Measurements from ENCODE around the gene ETFBKMT.
"Not testable (repeated sequence)": the region's sequence is repeated elsewhere in the genome, so short reads cannot be mapped to it uniquely, and the experiment has no call there.

Gene ETFBKMT

DNA sequence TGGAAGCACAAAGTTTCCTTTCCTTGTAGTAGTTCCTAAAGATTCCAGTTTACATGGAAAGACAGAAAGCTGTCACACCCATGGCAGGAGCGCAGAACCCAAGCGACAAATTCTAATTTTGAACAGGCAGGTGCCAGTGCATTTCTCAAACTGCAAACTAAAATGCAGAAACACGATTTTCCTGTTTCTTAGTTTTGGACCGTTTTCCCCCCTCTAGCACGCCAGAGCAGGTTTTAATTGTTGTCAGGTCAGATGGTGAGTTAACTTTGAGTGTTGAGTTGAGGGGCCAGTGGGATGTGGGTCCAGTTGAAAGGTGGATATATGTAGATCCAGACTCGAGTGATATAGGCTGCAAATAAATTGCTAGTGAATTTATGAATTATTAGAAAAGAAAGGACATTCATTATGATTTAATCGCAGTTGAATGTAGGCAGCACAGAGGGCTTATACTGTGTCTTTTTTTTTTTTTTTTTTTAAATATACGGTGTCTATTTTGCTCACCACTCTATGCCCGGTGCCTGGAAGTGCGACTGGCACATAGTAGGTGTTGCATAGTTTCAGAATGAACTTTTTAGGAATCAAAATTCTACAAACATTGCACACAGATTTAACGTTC lies 909 bp upstream of the ETFBKMT start:
- DNase-seq, result no peak

DNA sequence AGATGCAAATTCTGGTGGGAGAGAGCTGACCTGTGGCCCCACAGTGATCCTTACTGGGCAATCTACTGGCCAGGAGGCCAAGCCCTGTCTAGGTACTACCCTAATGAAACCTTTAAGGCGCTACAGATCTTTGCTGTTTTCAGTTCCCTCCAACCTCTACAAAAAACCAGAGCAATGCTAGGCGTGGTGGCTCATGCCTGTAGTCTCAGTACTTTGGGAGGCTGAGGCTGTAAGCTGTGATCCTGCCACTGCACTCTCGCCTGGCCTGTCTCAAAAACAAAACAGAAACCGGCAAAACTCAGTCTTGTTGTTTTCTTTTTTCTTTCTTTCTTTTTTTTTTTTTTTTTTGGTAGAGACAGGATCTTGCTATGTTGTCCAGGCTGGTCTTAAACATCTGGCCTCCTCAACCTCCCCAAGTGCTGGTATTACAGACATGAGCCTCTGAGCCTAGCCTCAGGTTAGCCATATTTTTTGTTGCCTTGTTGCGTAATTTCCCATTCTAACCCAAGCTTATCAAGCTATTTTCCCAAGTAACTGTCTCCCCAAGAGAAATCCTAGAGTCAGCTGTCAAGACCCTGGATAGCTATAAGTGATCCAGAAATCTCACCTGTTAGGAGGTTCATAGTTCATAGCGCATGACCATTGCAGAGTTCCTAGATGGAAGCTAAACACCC lies 2.8 kb downstream of the ETFBKMT start:
- no peak for DNase-seq

DNA sequence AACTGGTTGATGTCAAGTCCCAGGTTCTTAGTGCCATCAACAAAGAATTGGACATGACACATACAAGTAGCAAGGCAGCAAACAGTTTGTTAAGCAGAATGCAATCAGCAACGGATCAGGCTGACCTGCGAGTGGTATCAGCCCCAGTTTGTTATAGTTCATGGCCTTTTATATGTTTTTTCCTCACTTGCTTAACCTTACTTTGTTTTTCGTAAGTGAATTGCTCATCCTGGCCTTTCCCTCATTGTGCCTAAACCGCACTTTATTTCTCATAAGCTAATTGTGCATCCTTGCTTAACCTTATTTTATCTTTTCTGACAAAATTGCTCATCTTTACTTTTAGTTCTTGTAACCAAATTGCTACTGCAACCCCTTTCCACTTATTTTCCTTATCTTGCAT lies 4.1 kb downstream of the ETFBKMT start:
- no peak for DNase-seq

DNA sequence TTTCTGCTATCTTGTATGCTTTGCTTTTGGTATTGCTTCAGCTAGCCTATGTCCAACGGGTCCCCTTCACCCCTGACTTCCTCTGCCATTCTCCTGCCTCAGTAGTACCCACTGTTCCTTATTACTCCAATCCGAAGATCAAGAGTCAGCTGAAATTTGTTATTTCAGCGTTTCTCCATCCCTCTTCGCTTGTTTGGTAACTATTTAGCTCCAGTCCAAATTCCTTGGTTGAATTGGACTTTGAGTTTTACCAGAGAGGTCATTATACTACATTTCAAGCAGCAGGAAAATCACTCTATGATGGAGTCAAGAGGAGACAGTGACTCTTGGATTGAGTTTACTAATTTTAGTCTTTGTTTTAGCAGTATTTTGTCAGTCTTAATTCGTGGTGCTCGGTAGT lies 4.5 kb downstream of the ETFBKMT start:
- DNase-seq, result no peak

DNA sequence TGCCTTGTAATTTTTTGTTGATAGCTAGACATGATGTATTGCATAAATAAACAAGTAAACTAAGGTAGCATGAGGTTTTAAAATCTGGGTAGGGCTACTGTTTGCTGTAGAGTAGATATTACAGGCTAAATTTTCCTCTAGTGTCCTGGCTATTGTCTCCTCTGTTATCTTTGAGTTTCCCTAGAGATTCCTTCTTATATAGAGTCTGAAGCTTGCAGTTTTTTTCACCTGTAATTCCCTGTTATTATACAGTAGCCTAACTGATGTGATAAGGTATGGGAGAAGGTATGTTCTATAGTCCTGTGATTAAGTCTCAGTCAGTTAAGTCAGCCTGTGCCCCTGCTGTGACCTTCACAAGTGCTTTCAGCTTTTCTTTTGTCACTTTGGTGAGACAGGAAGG lies 9.5 kb downstream of the ETFBKMT start:
- no peak for DNase-seq

DNA sequence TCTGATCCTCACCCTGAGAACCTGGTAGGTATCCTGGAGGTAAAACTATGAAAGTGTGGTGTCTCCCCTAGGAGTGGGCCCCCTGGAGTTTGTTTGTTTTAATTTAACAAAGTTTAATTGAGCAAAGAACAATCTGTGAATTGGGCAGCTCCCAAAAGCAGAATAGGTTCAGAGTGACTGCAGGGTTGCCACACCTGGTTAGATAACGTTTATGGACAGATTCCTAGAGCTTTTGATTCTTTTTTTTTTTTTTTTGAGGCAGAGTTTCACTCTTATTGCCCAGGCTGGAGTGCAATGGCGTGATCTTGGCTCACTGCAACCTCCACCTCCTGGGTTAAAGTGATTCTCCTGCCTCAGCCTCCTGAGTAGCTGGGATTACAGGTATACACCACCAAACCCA lies 10.1 kb downstream of the ETFBKMT start:
- DNase-seq, result not testable (repeated sequence)

DNA sequence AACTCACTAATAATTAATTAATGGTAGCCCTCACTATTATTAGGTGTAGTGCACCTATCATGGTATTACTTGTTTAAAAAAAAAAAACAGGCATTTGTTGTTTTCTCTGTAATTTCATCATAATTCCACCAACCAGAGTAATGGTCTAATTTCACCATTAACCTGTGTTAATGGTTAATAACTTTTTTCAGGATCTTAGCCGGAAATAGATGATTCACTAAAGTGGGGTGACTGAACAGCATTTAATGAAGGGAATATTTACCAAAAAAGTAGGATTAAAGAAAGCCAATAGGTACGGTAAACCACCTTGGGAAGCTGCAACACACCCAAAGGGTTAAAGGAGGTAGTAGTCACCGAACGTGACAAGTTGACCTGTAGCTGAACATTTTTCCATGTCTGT lies 13.0 kb downstream of the ETFBKMT start:
- DNase-seq, result no peak

DNA sequence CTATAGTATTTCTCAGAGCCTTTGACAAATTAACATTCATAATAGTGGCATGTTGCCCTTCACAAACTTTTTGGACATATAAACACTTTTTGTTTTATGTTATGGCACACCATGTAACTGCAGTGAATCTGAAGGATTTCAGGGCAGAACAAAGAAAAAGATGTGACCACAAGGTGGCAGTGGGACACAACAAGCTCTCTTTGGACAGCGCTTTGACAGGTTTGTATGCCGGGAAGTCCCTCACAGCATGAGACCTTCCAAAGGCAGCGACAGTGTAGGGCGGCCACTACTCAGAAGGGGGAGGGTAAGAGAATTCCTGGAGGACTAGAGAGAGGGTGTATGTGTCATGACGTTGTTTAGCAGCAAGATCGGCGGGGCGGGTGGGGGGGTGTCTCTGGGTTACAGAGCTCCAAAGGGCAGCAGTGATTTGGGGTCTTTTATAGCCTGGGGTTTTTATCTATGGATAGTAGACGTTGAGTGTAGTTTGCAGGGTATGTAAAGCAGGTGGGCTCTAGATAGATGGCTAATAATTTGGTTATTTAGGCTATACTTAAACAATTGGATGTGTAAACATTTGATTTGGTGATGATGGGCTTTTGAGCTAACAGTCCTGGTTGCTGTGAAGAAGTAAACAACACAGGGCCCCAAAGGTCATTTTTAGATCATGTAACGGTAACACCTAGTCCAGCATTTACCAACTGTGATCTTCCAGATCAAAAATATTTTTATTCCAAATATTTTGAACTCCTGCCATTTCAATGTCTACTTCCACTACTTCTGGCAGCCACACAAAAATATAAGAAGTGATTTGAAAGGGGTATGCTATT lies 22.9 kb downstream of the ETFBKMT start:
- peak; percentile 51 to 59 for DNase-seq

DNA sequence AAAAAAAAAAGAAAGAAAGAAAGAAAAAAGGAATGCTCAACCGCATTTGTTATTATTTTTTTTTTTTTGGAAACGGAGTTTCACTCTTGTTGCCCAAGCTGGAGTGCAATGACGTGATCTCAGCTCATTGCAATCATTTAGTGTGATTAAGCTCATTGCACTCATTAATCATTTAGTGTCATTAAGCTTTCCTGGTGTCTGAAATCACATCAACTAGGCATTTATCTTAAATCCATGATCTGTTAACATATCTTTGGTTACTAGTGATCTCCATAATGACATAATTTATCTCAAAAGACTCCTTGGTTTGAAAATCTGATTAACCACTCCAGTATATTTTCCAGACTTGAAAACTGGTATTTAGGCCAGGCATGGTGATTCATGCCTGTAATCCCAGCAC lies 26.3 kb downstream of the ETFBKMT start:
- no peak for DNase-seq

DNA sequence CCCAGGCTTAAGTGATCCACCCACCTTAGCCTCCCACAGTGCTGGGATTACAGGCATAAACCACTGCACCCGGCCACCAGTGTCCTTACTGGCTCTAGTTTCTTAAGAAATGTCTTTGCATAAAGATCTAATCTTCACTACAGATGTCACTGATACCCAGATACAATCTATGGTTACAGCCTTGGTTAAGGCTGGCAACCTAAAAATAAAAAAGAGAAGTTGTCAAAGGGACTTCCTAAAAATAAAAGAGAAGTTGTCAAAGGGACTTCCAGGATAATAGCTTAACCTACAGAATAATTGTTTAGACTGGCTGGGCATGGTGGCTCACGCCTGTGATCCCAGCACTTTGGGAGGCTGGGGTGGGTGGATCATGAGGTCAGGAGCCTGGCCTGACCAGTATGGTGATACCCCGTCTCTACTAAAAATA lies 27.6 kb downstream of the ETFBKMT start:
- DNase-seq, result no peak

DNA sequence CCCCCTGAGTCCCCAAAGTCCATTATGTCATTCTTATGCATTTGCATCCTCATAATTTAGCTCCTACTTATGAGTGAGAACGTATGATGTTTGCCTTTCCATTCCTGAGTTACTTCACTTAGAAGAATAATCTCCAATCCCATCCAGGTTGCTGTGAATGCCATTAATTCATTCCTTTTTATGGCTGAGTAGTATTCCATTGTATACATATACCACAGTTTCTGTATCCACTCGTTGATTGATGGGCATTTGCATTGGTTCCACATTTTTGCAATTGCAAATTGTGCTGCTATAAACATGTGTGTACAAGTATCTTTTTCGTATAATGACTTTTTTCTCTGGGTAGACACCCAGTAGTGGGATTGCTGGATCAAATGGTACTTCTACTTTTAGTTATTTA lies 30.4 kb downstream of the ETFBKMT start:
- DNase-seq, result not testable (repeated sequence)

DNA sequence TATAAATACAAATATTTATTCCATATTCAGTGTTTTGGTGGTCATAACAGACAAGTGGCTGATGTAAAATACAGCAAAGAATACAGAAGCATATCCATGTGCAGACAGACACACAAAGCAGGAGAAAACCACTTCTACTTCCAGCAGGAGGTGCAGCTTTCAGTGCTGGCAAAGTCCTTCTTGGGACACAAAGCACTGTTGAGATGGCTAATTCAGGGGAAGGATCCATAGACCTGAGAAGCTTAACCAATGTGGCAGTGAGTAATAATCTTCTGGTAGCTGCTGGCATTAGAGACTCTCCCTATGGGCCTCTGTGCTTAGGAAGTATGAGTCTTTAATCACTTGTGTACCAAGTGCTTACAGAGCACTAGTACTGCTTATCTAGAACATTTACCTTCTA lies 42.6 kb downstream of the ETFBKMT start:
- DNase-seq, result no peak

DNA sequence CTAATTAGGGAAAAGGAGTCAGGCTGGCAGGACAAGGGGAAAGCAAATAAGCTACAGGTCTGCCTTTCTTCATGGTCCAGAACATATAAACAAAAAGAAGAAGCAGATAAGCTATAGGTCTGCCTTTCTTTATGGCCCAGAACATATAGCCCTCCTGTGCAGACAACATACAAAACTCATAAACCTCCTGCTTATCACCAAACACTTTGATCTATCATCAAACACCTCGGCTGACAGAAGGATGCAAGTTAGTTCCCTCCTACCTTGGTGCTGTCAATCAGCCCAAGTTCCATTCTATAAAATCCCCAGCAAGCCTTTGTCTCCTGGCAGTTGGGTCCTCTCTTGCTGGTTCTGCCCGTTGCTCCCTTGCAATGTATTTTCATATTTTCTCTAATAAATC lies 46.1 kb downstream of the ETFBKMT start:
- no peak for DNase-seq

DNA sequence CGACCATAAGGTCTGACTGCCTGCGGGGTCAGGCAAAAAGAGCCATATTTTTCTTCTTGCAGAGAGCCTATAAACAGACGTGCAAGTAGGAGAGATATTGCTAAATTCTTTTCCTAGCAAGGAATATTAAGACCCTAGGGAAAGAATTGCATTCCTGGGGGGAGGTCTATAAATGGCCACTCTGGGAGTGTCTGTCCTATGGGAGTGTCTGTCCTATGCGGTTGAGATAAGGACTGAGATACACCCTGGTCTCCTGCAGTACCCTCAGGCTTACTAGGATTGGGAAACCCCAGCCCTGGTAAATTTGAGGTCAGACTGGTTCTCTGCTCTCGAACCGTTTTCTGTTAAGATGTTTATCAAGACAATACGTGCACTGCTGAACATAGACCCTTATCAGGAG lies 48.6 kb downstream of the ETFBKMT start:
- DNase-seq, result not testable (repeated sequence)

DNA sequence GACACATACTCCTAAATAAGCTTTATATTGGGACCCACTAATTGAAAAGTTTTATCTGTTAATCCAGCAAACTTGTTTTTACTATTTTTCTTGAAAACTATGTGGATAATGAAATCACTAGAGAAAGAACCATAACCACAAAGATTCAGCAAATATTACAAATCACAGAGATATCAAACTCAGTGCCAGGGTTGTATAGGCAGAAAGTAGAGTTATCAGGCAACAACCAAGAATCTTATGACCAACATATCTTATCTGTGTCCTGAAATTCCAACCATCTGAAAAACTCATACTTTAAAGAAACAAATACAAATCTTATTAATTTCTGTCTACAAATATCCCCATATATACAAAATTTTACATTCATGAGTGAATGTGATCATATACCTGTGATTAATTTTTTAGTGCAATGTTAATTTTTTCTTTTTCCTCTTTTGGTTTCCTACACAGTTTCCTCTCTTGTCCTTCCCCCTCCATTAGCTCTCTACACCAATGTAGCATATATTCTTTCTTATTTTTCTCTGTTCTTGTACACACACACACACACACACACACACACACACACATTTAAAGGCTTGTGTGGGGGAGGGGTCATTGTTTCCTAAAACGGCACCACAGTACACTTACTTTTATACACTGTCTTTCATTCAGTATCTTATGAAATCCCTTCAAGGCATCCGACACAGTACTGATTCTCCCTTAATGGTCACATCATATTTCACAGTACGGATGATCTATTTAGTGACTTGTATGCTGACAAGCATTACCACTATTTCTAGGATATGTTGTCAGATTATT lies 50.7 kb downstream of the ETFBKMT start:
- no peak for DNase-seq

DNA sequence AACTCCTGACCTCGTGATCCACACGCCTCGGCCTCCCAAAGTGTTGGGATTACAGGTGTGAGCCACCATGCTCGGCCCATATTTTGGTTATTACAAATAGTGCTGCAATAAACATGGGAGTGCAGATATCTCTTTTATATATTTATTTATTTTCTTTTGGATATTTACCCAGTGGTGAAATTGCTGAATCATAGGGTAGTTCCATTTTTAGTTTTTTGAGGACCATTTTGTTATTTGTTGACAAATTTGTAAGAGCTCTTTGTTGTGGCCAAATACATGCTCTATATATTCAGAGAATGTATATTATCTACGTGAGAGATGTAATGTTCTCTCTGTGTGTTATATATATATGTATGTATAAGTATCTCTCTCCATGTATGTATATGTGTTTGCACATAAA lies 53.4 kb downstream of the ETFBKMT start:
- no peak for DNase-seq

DNA sequence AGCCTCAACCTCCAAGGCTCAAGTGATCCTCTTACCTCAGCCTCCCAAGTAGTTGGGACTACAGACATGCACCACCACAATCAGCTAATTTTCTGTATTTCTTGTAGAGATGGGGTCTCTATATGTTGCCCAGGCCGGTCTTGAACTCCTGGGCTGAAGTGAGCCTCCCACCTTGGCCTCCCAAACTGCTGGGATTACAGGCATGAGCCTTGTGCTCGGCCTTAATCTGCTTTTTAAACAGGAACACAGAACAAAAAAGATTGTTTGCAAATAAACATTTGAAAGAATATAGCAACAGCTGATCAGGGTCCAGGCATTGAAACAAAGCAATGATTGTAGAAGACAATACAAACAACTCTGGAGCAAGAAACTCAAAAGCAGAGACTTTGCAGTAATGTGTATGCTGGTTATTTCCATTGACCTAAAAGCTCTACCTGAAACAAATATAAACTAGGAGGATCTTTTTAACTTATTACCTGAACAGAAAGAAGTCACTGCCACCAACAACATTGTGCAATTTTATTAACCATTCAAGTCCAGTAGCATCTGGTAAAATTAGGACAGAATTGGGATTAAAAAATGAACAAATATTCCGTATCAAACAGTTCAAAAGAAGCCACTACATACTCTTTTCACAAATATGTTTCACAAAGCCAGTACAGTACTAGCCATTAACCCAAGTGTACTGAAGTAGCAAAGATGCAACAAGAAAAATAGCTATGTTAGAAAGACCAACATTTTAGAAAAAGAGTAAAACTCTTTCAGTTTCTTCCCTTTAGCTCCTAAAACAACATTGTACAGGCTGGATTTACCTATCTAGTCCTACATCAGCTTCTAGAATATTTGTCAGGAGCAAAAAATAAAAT lies 55.2 kb downstream of the ETFBKMT start:
- DNase-seq, result no peak

DNA sequence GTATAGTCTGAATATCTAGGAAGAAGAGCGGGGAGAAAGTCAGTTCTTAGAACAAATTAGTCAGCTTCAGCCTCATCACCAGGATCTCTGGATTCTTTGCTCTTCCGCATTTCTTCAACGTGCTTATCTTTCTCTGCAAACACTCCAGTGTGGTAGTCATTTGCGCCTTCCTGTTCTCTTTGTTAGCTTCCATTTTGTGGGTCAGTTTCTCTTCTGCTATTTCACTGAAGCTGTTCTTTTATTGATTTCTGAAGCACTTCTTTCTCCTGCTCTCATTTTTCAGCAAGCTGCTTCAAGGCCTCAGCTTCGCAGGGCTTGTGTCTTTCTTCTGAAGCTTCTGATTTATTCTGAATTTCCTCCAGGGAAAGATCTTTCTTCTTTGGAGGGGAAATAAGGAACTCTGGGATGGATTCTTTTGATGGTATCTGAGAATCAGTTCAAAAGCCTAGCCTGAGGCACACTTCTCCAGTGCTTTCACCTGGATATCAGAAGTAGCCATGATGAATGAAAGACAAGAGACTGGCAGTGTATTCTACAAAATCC lies 55.9 kb downstream of the ETFBKMT start:
- DNase-seq, result no peak

DNA sequence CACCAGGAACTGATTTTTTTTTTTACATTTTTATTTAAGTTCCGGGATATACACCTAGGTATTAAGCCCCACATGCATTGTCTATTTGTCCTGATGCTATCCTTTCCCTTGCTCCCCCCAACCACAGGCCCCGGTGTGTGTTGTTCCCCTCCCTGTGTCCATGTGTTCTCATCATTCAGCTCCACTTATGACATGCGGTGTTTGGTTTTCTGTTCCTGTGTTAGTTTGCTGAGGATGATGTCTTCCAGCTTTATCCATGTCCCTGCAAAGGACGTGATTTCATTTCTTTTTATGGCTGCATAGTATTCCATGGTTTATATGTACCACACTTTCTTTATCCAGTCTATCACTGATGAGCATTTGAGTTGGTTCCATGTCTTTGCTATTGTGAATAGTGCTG lies 57.5 kb downstream of the ETFBKMT start:
- not testable (repeated sequence) for DNase-seq

DNA sequence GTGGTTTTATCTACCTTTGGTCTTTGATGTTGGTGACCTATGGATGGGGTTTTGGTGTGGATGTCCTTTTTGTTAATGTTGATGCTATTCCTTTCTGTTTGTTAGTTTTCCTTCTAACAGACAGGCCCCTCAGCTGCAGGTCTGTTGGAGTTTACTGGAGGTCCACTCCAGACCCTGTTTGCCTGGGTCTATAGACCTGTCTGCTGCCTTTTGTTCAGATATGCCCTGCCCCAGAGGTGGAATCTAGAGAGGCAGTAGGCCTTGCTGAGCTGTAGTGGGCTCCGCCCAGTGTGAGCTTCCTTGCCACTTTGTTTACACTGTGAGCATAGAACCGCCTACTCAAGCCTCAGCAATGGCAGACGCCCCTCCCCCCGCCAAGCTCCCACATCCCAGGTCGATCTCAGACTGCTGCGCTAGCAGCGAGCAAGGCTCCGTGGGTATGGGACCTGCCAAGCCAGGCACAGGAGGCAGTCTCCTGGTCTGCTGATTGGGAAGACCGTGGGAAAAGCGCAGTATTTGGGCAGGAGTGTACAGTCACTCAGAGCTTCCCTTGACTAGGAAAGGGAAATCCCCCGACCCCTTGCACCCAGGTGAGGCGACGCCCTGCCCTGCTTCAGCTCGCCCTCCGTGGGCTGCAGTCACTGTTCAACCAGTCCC lies 59.2 kb downstream of the ETFBKMT start:
- not testable (repeated sequence) for DNase-seq

DNA sequence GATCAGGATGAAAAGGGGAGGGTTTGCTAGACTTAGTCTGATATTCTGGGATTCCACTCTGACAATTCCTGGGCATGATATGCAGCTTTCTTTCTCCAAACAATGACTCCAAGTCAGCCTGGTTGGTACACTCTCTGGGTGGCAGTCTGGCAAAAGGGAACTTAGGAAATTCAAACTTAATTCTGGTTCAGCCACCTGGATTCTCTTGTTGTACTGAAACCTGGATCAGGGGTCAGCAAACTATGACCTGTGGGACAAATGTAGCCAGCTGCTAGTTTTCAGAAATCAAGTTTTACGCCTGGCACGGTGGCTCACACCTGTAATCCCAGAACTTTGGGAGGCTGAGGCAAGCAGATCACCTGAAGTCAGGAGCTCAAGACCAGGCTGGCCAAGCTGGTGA lies 63.1 kb downstream of the ETFBKMT start:
- DNase-seq, result no peak
